Thyroid gland (tissue), 4 donors: ENCODE data around the gene ZNF536. TPM values are rescaled to one million over a fixed set of nuclear protein-coding genes. Genes with fewer than 3 reads are reported as not detected.

Experiments used
- DNase-seq, 2 donors: peaks; one replicate each; pipeline ENCODE4 v3.0.0-alpha.2; 2019
- H3K27ac ChIP-seq, 3 donors: fragments of 200-600 bp; sonication (generic); 1 replicate in 2 of 3; 2 replicates in 1 of 3; pipeline ENCODE4 v1.5.1; 2016 to 2019; ENCODE audit warnings: mild to moderate bottlenecking in 1 of 3, moderate library complexity in 1 of 3
- H3K27me3 ChIP-seq: fragments of 200-600 bp; sonication (generic); one replicate; pipeline ENCODE4 v1.5.1; 2019
- H3K36me3 ChIP-seq, 2 donors: fragments of 200-600 bp; sonication (generic); one replicate each; pipeline ENCODE4 v1.5.1; 2016 to 2019
- H3K4me1 ChIP-seq, 2 donors: fragments of 200-600 bp; sonication (generic); one replicate each; pipeline ENCODE4 v1.5.1; 2017 to 2019
- H3K4me3 ChIP-seq, 3 donors: fragments of 200-600 bp; sonication (generic); replicated peaks in 1 of 3; 1 replicate in 2 of 3; 2 replicates in 1 of 3; pipeline ENCODE4 v1.5.1; 2016; ENCODE audit warnings: mild to moderate bottlenecking in 1 of 3
- H3K9me3 ChIP-seq: fragments of 200-600 bp; sonication (generic); one replicate; pipeline ENCODE4 v1.5.1; 2017
- POLR2A ChIP-seq, 2 donors: fragments of 450-650 bp; IDR thresholded peaks; one replicate each; pipeline ENCODE4 v1.6.1; 2017; ENCODE audit warnings: antibody characterized with exemption in 2 of 2, mild to moderate bottlenecking in 2 of 2, moderate library complexity in 1 of 2
- WGBS, 2 donors: methylation state at CpG; one replicate each; pipeline ENCODE4 v1.1.5; 2017; 5-methylcytosine and 5-hydroxymethylcytosine counted together
- intact Hi-C: fragments of 100-400 bp; cut with DNase I; formaldehyde crosslinking; loops from one replicate; pipeline ENCODE4 v1.15.1; 2023
- total RNA-seq, 4 donors: library from RNA; depleted of rRNA; stranded (reverse); fragments of >200 nt; gene quantifications; one replicate each; pipeline ENCODE4 v1.2.3, GENCODE V29; 2016
- TF ChIP-seq, protein P1 (sequence below), 6 experiments: fragments of 200-600 bp in 3 of 6; fragments of 450-650 bp in 3 of 6; sonication (generic) in 3 of 6; IDR thresholded peaks; one replicate each; pipeline ENCODE4 v1.5.1; 2016 to 2019; ENCODE audit warnings: antibody characterized with exemption in 6 of 6, mild to moderate bottlenecking in 2 of 6, inconsistent platforms in 1 of 6, moderate library complexity in 1 of 6

The ZNF536 gene
- total RNA-seq, 4 donors from 2014 or later, result 1.1 to 10.8 (median 5.3) TPM

GRCh38 chr19:30504272-30504671 lies 132.1 kb downstream of the ZNF536 start:
- intact Hi-C loops, result no loop called here
- Histone ChIP-seq H3K4me1 (no peaks in the 10 kb centered on the region), H3K9me3 (no peaks in the 10 kb centered on the region), H3K4me3 (no peak overlapping the region), H3K27ac (no peak overlapping the region), H3K36me3 (no peaks in the 10 kb centered on the region), H3K27me3 (no peaks in the 10 kb centered on the region)
- DNase-seq, result no peak
- TF ChIP-seq POLR2A (IDR thresholded peaks at IDR 0.05), result no peak
- TF ChIP-seq, protein P1, sequence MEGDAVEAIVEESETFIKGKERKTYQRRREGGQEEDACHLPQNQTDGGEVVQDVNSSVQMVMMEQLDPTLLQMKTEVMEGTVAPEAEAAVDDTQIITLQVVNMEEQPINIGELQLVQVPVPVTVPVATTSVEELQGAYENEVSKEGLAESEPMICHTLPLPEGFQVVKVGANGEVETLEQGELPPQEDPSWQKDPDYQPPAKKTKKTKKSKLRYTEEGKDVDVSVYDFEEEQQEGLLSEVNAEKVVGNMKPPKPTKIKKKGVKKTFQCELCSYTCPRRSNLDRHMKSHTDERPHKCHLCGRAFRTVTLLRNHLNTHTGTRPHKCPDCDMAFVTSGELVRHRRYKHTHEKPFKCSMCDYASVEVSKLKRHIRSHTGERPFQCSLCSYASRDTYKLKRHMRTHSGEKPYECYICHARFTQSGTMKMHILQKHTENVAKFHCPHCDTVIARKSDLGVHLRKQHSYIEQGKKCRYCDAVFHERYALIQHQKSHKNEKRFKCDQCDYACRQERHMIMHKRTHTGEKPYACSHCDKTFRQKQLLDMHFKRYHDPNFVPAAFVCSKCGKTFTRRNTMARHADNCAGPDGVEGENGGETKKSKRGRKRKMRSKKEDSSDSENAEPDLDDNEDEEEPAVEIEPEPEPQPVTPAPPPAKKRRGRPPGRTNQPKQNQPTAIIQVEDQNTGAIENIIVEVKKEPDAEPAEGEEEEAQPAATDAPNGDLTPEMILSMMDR (IDR thresholded peaks at IDR 0.05), result no peak

DNA sequence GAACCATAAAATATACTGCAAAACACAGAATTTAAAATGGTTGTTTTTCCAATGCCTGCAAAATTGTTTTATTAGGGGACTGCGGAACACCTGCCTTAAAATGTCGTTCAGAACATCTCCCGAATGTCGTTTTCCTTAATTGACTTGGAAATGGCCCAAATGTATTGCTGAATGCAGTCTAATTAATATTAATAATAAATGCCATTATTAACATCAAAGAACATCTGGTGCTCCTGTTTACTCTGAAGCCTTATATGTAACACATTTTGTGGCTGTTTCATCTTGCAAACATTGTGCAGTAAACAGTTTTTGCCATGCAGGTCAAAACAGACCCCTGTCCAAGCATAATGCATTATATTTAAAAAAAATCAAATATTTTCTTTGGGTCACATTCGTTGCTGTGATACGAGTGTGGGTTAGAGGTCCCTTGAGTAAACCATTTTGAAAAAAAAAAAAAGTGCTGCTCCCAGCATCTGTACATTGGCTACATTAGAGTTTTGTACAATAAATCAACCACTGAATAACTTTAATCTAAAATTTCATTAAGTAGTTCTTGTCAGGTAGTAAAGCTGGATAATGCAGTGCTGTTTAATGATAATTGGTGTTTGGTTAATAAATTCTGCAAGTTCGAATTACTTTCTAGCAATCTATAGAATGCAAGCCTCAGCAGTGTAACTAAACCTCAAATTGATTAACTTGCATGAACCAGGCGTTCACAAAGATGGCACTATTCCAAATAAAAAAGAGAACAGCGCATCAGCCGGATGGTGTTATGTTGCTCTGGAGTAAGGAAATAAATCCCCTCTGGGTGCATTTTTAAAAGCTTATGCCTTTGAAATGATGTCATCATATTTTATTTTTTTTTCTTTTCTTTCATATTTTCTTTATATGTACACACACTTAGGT lies 140.2 kb downstream of the ZNF536 start:
- Histone ChIP-seq H3K4me3 (no peak overlapping the region), H3K27me3 (no peaks in the 10 kb centered on the region), H3K9me3 (no peaks in the 10 kb centered on the region), H3K36me3 (no peaks in the 10 kb centered on the region), H3K4me1 (no peaks in the 10 kb centered on the region), H3K27ac (no peak overlapping the region)
- DNase-seq, result no peak
- intact Hi-C loops, result no loop called here
- 67 to 72% methylated on average over 10 of the region's 10 CpGs for WGBS, 2 donors
- no peak for TF ChIP-seq POLR2A (IDR thresholded peaks at IDR 0.05)
- TF ChIP-seq, protein P1 (IDR thresholded peaks at IDR 0.05), result no peak

- no peak for TF ChIP-seq POLR2A (IDR thresholded peaks at IDR 0.05)
- TF ChIP-seq, protein P1 (IDR thresholded peaks at IDR 0.05), result no peak
- no peak for DNase-seq
- Histone ChIP-seq H3K4me3 (no peak overlapping the region), H3K36me3 (no peaks in the 10 kb centered on the region), H3K27me3 (no peaks in the 10 kb centered on the region), H3K4me1 (no peaks in the 10 kb centered on the region), H3K9me3 (no peaks in the 10 kb centered on the region), H3K27ac (no peak overlapping the region)
- intact Hi-C loops, result no loop called here
- 77 to 82% methylated on average over 6 of the region's 6 CpGs for WGBS, 2 donors
Measured at GRCh38 chr19:30513082-30513411, 140.9 kb downstream of the ZNF536 start.

GRCh38 chr19:30516111-30516510 lies 143.9 kb downstream of the ZNF536 start:
- H3K36me3 ChIP-seq, result no peaks in the 10 kb centered on the region
- 74 to 91% methylated on average over 6 of the region's 6 CpGs for WGBS, 2 donors
- no peak for DNase-seq
- no peak overlapping the region for H3K4me3 ChIP-seq
- H3K27ac ChIP-seq, result no peak overlapping the region
- no peaks in the 10 kb centered on the region for H3K9me3 ChIP-seq
- no peak for TF ChIP-seq POLR2A (IDR thresholded peaks at IDR 0.05)
- TF ChIP-seq, protein P1 (IDR thresholded peaks at IDR 0.05), result no peak
- no peaks in the 10 kb centered on the region for H3K4me1 ChIP-seq
- intact Hi-C loops, result no loop called here
- no peaks in the 10 kb centered on the region for H3K27me3 ChIP-seq

- 90 to 92% methylated on average over 17 of the region's 17 CpGs for WGBS, 2 donors
- no peak for DNase-seq
- Histone ChIP-seq H3K9me3 (no peaks in the 10 kb centered on the region), H3K27ac (no peak overlapping the region), H3K4me1 (no peaks in the 10 kb centered on the region), H3K27me3 (no peaks in the 10 kb centered on the region), H3K36me3 (no peaks in the 10 kb centered on the region), H3K4me3 (no peak overlapping the region)
- intact Hi-C loops, result no loop called here
- no peak for TF ChIP-seq POLR2A (IDR thresholded peaks at IDR 0.05)
- TF ChIP-seq, protein P1 (IDR thresholded peaks at IDR 0.05), result no peak
Measured at GRCh38 chr19:30516531-30516930, 144.3 kb downstream of the ZNF536 start.
